ENCODE data around the gene PRCC. TPM values are rescaled to one million over a fixed set of nuclear protein-coding genes. Genes with fewer than 3 reads are reported as not detected.
A peak's percentile ranks its signal among the peaks of the same experiment; 100 is the strongest.

Gene PRCC
- total and polyA plus RNA-seq, 8 donors: 24.0 to 93.0 (median 41.0) TPM

GRCh38 chr1:156742801-156743200, 24.5 kb upstream of the PRCC start:
- WGBS, 5 donors: 88 to 96% (median 91%) methylated on average over 4 of the region's 4 CpGs
- no peak overlapping the region for H3K4me3 ChIP-seq
- intact Hi-C loops (cut with DNase I; ENCODE audit: low total_unique reads): no loop called here
- H3K9me3 ChIP-seq: no peaks in the 10 kb centered on the region
- H3K27me3 ChIP-seq: no peaks in the 10 kb centered on the region
- no peak for DNase-seq
- H3K4me1 ChIP-seq: peaks cover 28 to 55% (median 52%) of the 10 kb centered on the region in 4 donors
- TF ChIP-seq CTCF (IDR thresholded peaks at IDR 0.05): no peak
- no peak for TF ChIP-seq POLR2AphosphoS5 (IDR thresholded peaks at IDR 0.05)
- no peak for TF ChIP-seq EP300 (IDR thresholded peaks at IDR 0.05)
- no peak for TF ChIP-seq POLR2A (IDR thresholded peaks at IDR 0.05)
- peak overlapping the region in 2 of 5 donors; percentile 87 to 97 for H3K27ac ChIP-seq
- peaks cover 28 to 49% (median 40%) of the 10 kb centered on the region in 4 donors for H3K36me3 ChIP-seq

DNA sequence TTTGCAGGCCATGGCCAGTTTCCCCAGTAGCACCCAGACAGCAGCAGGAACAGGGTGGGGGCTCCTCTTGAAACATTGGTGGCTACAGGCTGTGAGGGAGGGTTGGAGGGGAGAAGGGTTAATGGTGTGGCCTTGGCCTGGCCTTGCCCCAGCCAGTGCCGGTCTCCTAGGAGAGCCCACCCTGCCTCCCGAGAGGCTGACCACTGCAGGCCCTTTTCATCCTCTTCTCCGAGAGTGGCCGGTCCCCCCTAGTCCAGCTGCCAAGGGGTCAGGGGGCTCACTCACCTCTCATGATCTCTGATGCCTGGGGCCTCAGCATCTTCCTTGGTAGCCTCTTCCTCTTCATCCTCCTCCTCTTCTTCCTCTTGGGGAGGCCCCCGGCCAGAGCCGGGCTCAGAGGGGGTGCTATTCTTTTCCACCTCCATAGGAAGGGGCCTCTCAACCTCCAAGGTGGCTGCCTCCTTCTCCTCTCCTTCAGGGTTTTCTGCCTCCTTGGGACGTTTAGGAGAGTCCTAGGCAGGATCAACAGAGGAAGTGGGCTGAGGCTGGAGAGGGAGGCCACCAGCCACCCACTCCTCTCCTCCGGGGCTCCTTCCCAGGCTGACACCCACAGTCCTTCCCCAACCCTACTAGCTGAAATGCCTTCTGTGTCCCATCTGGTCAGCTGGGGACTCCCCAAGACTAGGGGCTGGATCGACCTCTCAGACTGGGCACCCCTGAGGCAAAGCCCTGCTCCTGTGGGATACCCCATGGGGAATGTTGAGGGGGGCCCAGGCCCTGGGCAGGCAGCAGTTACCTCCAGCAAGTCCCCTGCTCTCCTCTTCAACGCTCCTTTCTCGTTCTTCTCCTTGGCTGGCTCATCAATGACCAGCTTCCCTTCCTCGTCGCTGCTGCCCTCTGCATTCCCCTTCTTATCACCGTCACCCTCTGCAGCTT, 23.7 kb upstream of the PRCC start:
- H3K4me3 ChIP-seq: no peak overlapping the region
- H3K4me1 ChIP-seq: peaks cover 37 to 64% (median 61%) of the 10 kb centered on the region in 4 donors
- 78 to 89% (median 85%) methylated on average over 13 to 14 of the region's 14 CpGs for WGBS, 5 donors
- DNase-seq: no peak
- H3K27me3 ChIP-seq: no peaks in the 10 kb centered on the region
- peaks cover 24 to 41% (median 35%) of the 10 kb centered on the region in 4 donors for H3K36me3 ChIP-seq
- peak overlapping the region in 2 of 5 donors; percentile 97 to 98 for H3K27ac ChIP-seq
- intact Hi-C loops (cut with DNase I; ENCODE audit: low total_unique reads): no loop called here
- TF ChIP-seq POLR2A (IDR thresholded peaks at IDR 0.05): no peak
- no peak for TF ChIP-seq CTCF (IDR thresholded peaks at IDR 0.05)
- TF ChIP-seq EP300 (IDR thresholded peaks at IDR 0.05): no peak
- no peak for TF ChIP-seq POLR2AphosphoS5 (IDR thresholded peaks at IDR 0.05)
- H3K9me3 ChIP-seq: no peaks in the 10 kb centered on the region

GRCh38 chr1:156744344-156744743, 23.0 kb upstream of the PRCC start:
- 72 to 86% (median 79%) methylated on average over 6 to 12 of the region's 12 CpGs for WGBS, 5 donors
- TF ChIP-seq POLR2A (IDR thresholded peaks at IDR 0.05) (no peak), CTCF (IDR thresholded peaks at IDR 0.05) (no peak), POLR2AphosphoS5 (IDR thresholded peaks at IDR 0.05) (no peak), EP300 (IDR thresholded peaks at IDR 0.05) (no peak)
- no peak overlapping the region for H3K4me3 ChIP-seq
- H3K27ac ChIP-seq: peak overlapping the region in 3 of 5 donors; percentile 97 to 98 (median 98)
- no peaks in the 10 kb centered on the region for H3K9me3 ChIP-seq
- DNase-seq: no peak
- H3K36me3 ChIP-seq: peaks cover 24 to 41% (median 35%) of the 10 kb centered on the region in 4 donors
- intact Hi-C loops (cut with DNase I; ENCODE audit: low total_unique reads): no loop called here
- no peaks in the 10 kb centered on the region for H3K27me3 ChIP-seq
- peaks cover 44 to 71% (median 68%) of the 10 kb centered on the region in 4 donors for H3K4me1 ChIP-seq

DNA sequence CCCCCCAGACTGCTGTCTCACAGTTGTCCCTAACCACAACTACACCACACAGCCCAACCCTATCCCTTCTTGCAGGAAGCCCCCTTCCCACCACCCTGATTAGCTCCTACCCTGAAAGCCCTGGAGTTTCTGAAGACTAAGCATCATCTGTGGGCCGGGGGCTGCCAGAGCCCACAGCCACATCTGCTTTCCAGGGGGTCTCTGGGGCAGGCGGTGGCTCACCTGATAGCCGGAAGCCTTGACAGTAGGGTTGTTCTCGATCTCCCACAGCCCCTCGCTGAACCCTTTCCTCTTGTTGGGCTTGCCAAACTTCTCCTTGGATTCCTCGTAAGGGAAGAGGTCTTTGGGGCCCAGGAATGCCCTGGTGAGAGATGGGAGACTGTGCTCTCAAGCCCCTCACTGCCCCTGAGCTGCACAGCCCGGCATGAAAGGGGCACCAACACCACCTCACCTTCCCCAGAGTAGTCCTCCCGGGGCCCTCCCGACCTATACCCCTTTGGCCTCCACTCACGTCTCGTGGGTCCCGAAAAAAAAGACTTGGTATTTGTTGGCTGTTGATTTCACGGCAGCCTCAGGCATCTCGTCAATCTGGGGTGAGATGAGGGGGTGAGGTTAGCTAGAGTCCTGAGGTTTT, 22.4 kb upstream of the PRCC start:
- H3K27ac ChIP-seq: peak overlapping the region in 3 of 5 donors; percentile 97 to 98 (median 98)
- TF ChIP-seq CTCF (IDR thresholded peaks at IDR 0.05) (no peak), EP300 (IDR thresholded peaks at IDR 0.05) (no peak), POLR2A (IDR thresholded peaks at IDR 0.05) (no peak), POLR2AphosphoS5 (IDR thresholded peaks at IDR 0.05) (no peak)
- no peaks in the 10 kb centered on the region for H3K9me3 ChIP-seq
- H3K4me3 ChIP-seq: no peak overlapping the region
- intact Hi-C loops (cut with DNase I; ENCODE audit: low total_unique reads): no loop called here
- H3K4me1 ChIP-seq: peaks cover 49 to 71% (median 69%) of the 10 kb centered on the region in 4 donors
- H3K36me3 ChIP-seq: peaks cover 24 to 41% (median 35%) of the 10 kb centered on the region in 4 donors
- 74 to 82% (median 79%) methylated on average over 14 of the region's 14 CpGs for WGBS, 5 donors
- no peaks in the 10 kb centered on the region for H3K27me3 ChIP-seq
- no peak for DNase-seq
